ENCODE data around the gene STPG4. TPM values are rescaled to one million over a fixed set of nuclear protein-coding genes. Genes with fewer than 3 reads are reported as not detected.

Gene STPG4
- total RNA-seq, 1 donor, result 2.2 TPM

GRCh38 chr2:47091118-47091517, 64.0 kb downstream of the STPG4 start:
- peak; percentile 36 for DNase-seq (ENCODE audit: low read depth)
- H3K4me3 ChIP-seq (ENCODE audit: low read depth, low read length), result no peak overlapping the region
- no peak for TF ChIP-seq CTCF (IDR thresholded peaks at IDR 0.05; ENCODE audit: insufficient read depth, low read depth, low read length)

GRCh38 chr2:47089083-47089464, 66.0 kb downstream of the STPG4 start:
- H3K4me3 ChIP-seq (ENCODE audit: low read depth, low read length), result no peak overlapping the region
- DNase-seq (ENCODE audit: low read depth), result peak; percentile 74
- no peak for TF ChIP-seq CTCF (IDR thresholded peaks at IDR 0.05; ENCODE audit: insufficient read depth, low read depth, low read length)

DNA sequence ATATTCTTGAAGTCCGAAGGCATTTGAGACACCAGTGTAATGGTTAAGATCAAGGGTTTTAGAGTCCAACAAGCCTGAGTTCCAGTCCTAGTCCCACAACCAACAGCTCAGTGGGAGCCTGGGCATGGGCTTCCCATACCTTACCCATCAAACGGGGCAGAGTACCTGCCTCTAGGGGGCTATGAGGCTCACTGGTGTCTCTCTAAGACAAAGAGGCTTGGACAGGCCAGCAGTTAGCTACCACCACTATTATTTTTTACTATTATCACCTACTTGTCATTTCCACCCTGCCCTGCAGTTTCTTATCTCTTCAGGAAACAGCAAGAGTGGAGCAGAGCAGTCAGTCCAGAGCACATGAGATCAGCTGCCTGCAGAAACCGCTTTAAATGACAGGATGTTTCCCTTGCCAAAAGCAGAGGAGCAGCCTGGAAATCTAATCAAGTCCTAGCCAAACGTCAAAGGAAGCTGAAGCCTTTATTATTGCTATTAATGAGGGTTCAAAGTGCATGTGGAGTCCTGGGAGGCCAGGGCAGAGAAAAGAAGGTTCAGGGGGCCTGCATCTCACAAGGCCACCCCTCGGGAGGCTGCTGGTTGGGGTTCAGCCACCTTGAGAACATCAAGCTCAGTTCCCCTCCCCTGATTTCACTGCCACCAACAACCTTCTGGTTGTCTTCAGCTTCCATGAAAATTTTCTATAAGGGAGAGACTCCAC, 66.6 kb downstream of the STPG4 start:
- peak; percentile 55 for DNase-seq (ENCODE audit: low read depth)
- TF ChIP-seq CTCF (IDR thresholded peaks at IDR 0.05; ENCODE audit: insufficient read depth, low read depth, low read length), result peak; percentile 41
- no peak overlapping the region for H3K4me3 ChIP-seq (ENCODE audit: low read depth, low read length)

GRCh38 chr2:47087051-47087450, 68.1 kb downstream of the STPG4 start:
- DNase-seq (ENCODE audit: low read depth), result no peak
- no peak overlapping the region for H3K4me3 ChIP-seq (ENCODE audit: low read depth, low read length)
- TF ChIP-seq CTCF (IDR thresholded peaks at IDR 0.05; ENCODE audit: insufficient read depth, low read depth, low read length), result no peak

DNA sequence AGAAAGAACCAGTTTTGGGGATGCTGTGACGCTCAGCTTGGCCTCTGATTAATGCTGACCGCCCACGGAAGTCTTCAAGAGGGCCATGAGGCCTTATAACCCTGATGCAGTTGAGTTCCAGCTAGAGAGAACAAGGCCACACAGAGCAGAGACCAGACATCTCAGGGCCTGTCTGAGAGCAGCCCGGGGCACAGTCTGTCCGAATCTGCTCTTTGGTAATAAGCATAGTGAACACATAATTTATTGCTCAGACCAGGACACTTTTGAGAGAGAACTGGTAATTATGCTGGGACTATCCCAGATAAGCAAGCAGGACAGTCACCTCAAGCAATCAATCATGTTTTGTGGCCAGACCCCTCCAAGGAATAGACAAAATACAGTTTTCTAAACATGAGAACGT, 68.5 kb downstream of the STPG4 start:
- DNase-seq (ENCODE audit: low read depth), result peak; percentile 64
- no peak for TF ChIP-seq CTCF (IDR thresholded peaks at IDR 0.05; ENCODE audit: insufficient read depth, low read depth, low read length)
- H3K4me3 ChIP-seq (ENCODE audit: low read depth, low read length), result no peak overlapping the region

DNA sequence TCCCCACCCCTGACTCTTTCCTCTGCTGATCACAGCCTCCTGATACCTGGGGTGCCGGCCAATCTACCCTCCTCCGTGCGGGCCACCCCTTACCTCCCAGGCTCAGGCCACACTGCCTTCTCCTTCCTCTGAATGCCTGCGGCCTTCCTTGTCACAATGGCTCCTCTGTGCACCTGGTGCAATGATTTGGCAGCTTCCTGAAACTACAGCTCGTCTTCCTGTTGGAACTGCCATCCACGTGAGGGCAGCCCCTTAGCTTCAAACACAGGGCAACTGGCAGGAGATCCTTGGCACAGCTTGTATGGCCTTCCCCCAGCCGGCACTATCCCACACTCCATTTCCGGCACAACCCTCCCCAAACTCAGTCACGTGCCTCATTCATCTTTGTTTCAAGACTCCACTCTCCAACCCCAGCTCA, 69.0 kb downstream of the STPG4 start:
- no peak overlapping the region for H3K4me3 ChIP-seq (ENCODE audit: low read depth, low read length)
- no peak for DNase-seq (ENCODE audit: low read depth)
- no peak for TF ChIP-seq CTCF (IDR thresholded peaks at IDR 0.05; ENCODE audit: insufficient read depth, low read depth, low read length)

Data from fibroblast of villous mesenchyme (primary cell).